Measurements from ENCODE around the gene SLMAP. TPM values are rescaled to one million over a fixed set of nuclear protein-coding genes. Genes with fewer than 3 reads are reported as not detected.

Gene SLMAP
- total and polyA plus RNA-seq, 2 of the 4 experiments (the other 2 are of a cell fraction), result 15.5 to 26.5 TPM

DNA sequence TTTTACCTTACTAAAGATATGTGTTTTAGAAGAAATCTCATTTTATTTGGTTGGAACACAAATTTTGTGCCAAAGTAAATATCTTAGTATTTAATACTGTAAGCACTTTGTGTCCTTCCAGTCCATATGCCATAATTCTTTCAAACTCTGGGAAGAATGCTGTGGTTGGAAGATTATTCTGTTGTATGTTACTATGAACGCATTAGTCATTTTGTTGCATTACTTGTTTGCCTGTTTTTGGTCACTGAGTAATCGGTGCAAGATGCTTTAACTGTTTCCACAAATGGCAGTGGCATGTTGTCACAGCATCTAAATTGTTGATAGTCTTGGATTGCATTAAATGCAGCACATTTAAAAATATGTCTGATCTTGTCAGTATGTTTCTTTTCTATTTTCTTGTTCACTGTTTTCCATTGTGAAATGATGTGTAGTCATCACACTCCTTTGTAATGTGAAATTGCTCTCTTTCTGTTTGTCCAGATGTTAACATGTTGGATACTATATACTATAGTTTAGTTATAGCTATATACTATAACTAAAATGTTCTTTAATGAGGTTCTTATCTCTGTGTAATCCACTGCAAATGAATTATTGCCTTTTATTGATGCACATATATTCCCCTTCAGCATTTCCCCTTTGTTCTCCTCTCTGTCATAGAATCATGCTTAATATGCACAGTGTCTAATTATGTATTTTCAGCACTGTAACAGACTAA, 162.2 kb downstream of the SLMAP start:
- Histone ChIP-seq H3K27ac (ENCODE audit: insufficient read depth, low read length) (no peak overlapping the region; the same call in 1 of the 2 replicates), H2AFZ (replicated peaks; ENCODE audit: low read length, poor library complexity) (no peak overlapping the region), H3K79me1 (ENCODE audit: low read depth in 1 of 2, low read length in 2 of 2) (peaks cover 0 to 7% of the 10 kb centered on the region in 2 experiments; a peak in 1 of 4 replicates), H3K36me3 (ENCODE audit: control insufficient read depth, insufficient read depth, low read length) (peaks cover 23% of the 10 kb centered on the region), H3K4ac (ENCODE audit: low read depth, low read length) (peak overlapping the region; percentile 30; the same call in 1 of the 2 replicates), H3K14ac (replicated peaks; ENCODE audit: low read depth, low read length) (no peak overlapping the region), H3K18ac (ENCODE audit: low read depth, low read length) (no peak overlapping the region; the same call in 1 of the 2 replicates), H3K4me2 (ENCODE audit: low read depth, low read length) (peak overlapping the region; percentile 19; the same call in 1 of the 2 replicates), H3K9ac (ENCODE audit: low read depth, low read length) (no peak overlapping the region), H4K5ac (ENCODE audit: low read depth, low read length) (no peak overlapping the region), H3K27me3 (ENCODE audit: control insufficient read depth, insufficient read depth, low read length) (no peaks in the 10 kb centered on the region), H3K4me3 (ENCODE audit: insufficient read depth, low read depth, low read length) (no peak overlapping the region), H2BK5ac (ENCODE audit: low read depth, low read length, poor library complexity, severe bottlenecking) (peak overlapping the region; percentile 72), H3K4me1 (ENCODE audit: control insufficient read depth, insufficient read depth, low read length) (peaks cover 2% of the 10 kb centered on the region; the same call in 1 of the 2 replicates), H2AK9ac (replicated peaks; ENCODE audit: low read depth, low read length, poor library complexity) (no peak overlapping the region), H2BK15ac (ENCODE audit: low read depth, low read length) (no peak overlapping the region), H3K56ac (ENCODE audit: extremely low read depth, insufficient read depth, low read length) (no peak overlapping the region), H3K23ac (ENCODE audit: low read depth, low read length) (no peak overlapping the region), H3K9me3 (ENCODE audit: control insufficient read depth, insufficient read depth, low read length) (0 out of 2 replicates have a peak, but pooled peaks cover 2% of the 10 kb centered on the region), H2AK5ac (ENCODE audit: low read depth, low read length) (no peak overlapping the region), H4K91ac (ENCODE audit: insufficient read depth, low read depth, low read length) (no peak overlapping the region), H4K20me1 (ENCODE audit: insufficient read depth, low read length) (no peaks in the 10 kb centered on the region), H2BK120ac (ENCODE audit: low read depth, low read length) (no peak overlapping the region), H3K9me1 (ENCODE audit: insufficient read depth, low read length) (no peaks in the 10 kb centered on the region; the same call in 1 of the 2 replicates), H2BK20ac (ENCODE audit: low read depth, low read length) (peak overlapping the region; percentile 72; the same call in 1 of the 2 replicates), H4K8ac (ENCODE audit: low read depth in 2 of 2, low read length in 2 of 2) (no peak overlapping the region; a peak in 1 of 4 replicates)
- ChIA-PET POLR2A (ENCODE audit: unreplicated experiment) (no interaction called here), CTCF (interaction anchor here (0.9 kb wide), 1 partner anchor 12 kb away, joined by 4 read pairs; no protein-coding TSS in a partner anchor)
- dilution Hi-C loops (cut with HindIII; ENCODE audit: low sequenced_read_pairs, unreplicated experiment), result no loop called here
- no CpG with 5 or more reads among the region's 2 CpGs for WGBS, 2 experiments (ENCODE audit: extremely low coverage in 2 of 2, insufficient read length in 1 of 2)
- intact Hi-C loops (cut with micrococcal nuclease), result loop anchor here (5.0 kb wide), 1 partner anchor 41 kb away; no protein-coding TSS in a partner anchor
- DNase-seq (peak; percentile 87), ATAC-seq (ENCODE audit: low read depth) (peak; percentile 93)
- TF ChIP-seq BHLHE40 (IDR thresholded peaks at IDR 0.05; ENCODE audit: low read depth, low read length) (no peak), CEBPB (IDR thresholded peaks at IDR 0.05; ENCODE audit: low read depth, low read length) (peak; percentile 82), MXI1 (IDR thresholded peaks at IDR 0.05; ENCODE audit: borderline replicate concordance, low read depth, low read length) (no peak), MAZ (IDR thresholded peaks at IDR 0.05; ENCODE audit: borderline replicate concordance, low read depth, low read length) (no peak)
- TF ChIP-seq, protein P1, sequence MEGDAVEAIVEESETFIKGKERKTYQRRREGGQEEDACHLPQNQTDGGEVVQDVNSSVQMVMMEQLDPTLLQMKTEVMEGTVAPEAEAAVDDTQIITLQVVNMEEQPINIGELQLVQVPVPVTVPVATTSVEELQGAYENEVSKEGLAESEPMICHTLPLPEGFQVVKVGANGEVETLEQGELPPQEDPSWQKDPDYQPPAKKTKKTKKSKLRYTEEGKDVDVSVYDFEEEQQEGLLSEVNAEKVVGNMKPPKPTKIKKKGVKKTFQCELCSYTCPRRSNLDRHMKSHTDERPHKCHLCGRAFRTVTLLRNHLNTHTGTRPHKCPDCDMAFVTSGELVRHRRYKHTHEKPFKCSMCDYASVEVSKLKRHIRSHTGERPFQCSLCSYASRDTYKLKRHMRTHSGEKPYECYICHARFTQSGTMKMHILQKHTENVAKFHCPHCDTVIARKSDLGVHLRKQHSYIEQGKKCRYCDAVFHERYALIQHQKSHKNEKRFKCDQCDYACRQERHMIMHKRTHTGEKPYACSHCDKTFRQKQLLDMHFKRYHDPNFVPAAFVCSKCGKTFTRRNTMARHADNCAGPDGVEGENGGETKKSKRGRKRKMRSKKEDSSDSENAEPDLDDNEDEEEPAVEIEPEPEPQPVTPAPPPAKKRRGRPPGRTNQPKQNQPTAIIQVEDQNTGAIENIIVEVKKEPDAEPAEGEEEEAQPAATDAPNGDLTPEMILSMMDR (conservative IDR thresholded peaks at IDR 0.05; ENCODE audit: low read depth, low read length), result no peak
- BruUV-seq (replicated peaks), result no TSS peak
- in situ Hi-C loops (cut with MboI; ENCODE audit: low sequenced_read_pairs), result no loop called here
